ENCODE results near the gene FGFR2. TPM values are rescaled to one million over a fixed set of nuclear protein-coding genes. Genes with fewer than 3 reads are reported as not detected.

Gene FGFR2
- total RNA-seq, 1 experiment from 2014 or later: 135 TPM

DNA sequence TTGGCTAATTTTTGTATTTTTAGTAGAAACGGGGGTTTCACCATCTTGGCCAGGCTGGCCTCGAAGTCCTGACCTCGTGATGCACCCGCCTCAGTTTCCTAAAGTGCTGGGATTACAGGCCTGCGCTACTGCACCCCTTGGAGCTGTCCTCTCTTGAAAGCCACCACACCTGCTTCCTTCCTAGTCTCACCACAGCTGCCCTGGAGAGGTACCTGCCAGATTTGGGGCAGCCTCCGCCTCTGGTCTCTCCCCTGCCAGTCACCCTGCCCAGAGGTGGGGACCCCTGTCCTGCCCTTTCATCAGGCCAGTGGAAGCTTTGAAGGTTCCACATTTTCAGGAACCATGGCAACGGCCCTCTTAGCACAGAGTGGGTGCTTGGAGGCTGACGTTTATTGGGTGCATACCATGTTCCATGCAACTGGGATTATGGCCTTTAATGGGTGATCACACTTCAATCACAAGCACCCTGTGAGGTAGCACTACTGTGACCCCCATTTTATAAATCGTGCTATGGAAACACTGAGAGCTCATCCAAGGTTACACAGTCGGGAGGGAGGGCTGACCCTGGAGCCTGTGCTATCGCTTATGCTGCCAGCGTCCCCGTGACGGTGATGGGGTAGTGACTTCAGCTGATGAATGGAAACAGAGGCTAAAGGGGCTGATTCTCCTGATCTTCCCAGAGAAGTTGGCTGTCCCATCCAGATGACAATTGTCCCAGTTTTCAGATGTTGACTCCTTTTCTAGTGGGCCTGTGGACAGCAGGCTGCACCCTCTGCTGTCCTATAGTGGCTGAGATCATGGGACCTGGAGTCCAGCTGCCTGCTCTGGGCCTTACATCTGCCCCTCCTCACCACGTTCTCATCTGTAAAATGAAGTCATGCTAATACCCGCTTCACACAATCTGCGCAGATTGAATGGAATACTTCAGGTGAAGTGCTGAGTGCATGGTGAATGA lies 11.5 kb upstream of the FGFR2 start:
- Histone ChIP-seq H3K4me2 (ENCODE audit: insufficient read depth, insufficient read length, low read length) (no peak overlapping the region), H3T11ph (ENCODE audit: low read length) (no peak overlapping the region), H2BK120ac (ENCODE audit: low read depth, low read length, poor library complexity, severe bottlenecking) (no peak overlapping the region), H3K9ac (ENCODE audit: extremely low read depth, insufficient read length, low read length) (no peak overlapping the region), H3K4ac (ENCODE audit: low read depth, low read length) (no peak overlapping the region), H2AFZ (ENCODE audit: low read length) (no peak overlapping the region), H4K91ac (ENCODE audit: insufficient read length, low read depth, low read length) (no peak overlapping the region), H2BK12ac (ENCODE audit: insufficient read length, low read depth, low read length) (no peak overlapping the region), H4K5ac (ENCODE audit: insufficient read length, low read depth, low read length) (no peak overlapping the region), H3K56ac (ENCODE audit: insufficient read length, low read depth, low read length) (no peak overlapping the region), H4K20me1 (ENCODE audit: control insufficient read depth, insufficient read depth, insufficient read length) (no peaks in the 10 kb centered on the region), H3K14ac (ENCODE audit: insufficient read depth, low read length) (no peak overlapping the region), H2BK20ac (ENCODE audit: low read depth, low read length, poor library complexity, severe bottlenecking) (no peak overlapping the region), H3K27me3 (ENCODE audit: insufficient read depth, low read length) (no peaks in the 10 kb centered on the region), H3K23me2 (ENCODE audit: insufficient read length, low read depth, low read length, poor library complexity, severe bottlenecking) (no peaks in the 10 kb centered on the region), H3K9me3 (ENCODE audit: control insufficient read depth, low read depth, low read length) (no peaks in the 10 kb centered on the region), H3K79me1 (ENCODE audit: insufficient read depth, low read depth, low read length, poor library complexity, severe bottlenecking) (no peaks in the 10 kb centered on the region), H2BK15ac (ENCODE audit: low read depth, low read length) (no peak overlapping the region), H4K8ac (replicated peaks; ENCODE audit: insufficient read length, low read depth, low read length) (no peak overlapping the region), H2AK5ac (ENCODE audit: insufficient read length, low read length) (no peak overlapping the region), H3K27ac (ENCODE audit: insufficient read length, low read depth, low read length) (no peak overlapping the region), H3K4me1 (ENCODE audit: insufficient read depth, low read length) (no peaks in the 10 kb centered on the region; the same call in 1 of the 2 replicates), H3K23ac (ENCODE audit: insufficient read length, low read depth, low read length) (no peak overlapping the region), H3K18ac (ENCODE audit: insufficient read length, low read depth, low read length) (no peak overlapping the region), H2BK5ac (ENCODE audit: insufficient read length, low read length) (no peak overlapping the region), H3K79me2 (ENCODE audit: insufficient read depth, low read length) (no peaks in the 10 kb centered on the region)
- no peak for DNase-seq
- Mint-ChIP-seq H3K27me3 (ENCODE audit: low read depth) (peaks cover 19% of the 10 kb centered on the region), H3K4me3 (no peak overlapping the region; a peak in 1 of 5 replicates), H3K27ac (no peak overlapping the region), H3K9me3 (no peaks in the 10 kb centered on the region), H3K4me1 (peaks cover 10 to 31% of the 10 kb centered on the region in 2 experiments), H3K36me3 (ENCODE audit: insufficient read depth in 1 of 3, low read depth in 3 of 3) (no peaks in the 10 kb centered on the region)
- WGBS (ENCODE audit: extremely low coverage, insufficient read length, low lambda C conversion rate): no CpG with 5 or more reads among the region's 17 CpGs
- TF ChIP-seq, protein P1, sequence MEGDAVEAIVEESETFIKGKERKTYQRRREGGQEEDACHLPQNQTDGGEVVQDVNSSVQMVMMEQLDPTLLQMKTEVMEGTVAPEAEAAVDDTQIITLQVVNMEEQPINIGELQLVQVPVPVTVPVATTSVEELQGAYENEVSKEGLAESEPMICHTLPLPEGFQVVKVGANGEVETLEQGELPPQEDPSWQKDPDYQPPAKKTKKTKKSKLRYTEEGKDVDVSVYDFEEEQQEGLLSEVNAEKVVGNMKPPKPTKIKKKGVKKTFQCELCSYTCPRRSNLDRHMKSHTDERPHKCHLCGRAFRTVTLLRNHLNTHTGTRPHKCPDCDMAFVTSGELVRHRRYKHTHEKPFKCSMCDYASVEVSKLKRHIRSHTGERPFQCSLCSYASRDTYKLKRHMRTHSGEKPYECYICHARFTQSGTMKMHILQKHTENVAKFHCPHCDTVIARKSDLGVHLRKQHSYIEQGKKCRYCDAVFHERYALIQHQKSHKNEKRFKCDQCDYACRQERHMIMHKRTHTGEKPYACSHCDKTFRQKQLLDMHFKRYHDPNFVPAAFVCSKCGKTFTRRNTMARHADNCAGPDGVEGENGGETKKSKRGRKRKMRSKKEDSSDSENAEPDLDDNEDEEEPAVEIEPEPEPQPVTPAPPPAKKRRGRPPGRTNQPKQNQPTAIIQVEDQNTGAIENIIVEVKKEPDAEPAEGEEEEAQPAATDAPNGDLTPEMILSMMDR (conservative IDR thresholded peaks at IDR 0.05): no peak

Measured in H9 (cell line).